ENCODE results near the gene RNF4. TPM values are rescaled to one million over a fixed set of nuclear protein-coding genes. Genes with fewer than 3 reads are reported as not detected.
"Not testable (repeated sequence)": the region's sequence is repeated elsewhere in the genome, so short reads cannot be mapped to it uniquely, and the experiment has no call there.

The RNF4 gene
- total and polyA plus RNA-seq, 2 donors = 41.3 to 43.1 TPM

- H3K36me3 ChIP-seq (ENCODE audit: control insufficient read depth in 2 of 2, insufficient read depth in 2 of 2, low read length in 1 of 2) = not testable (repeated sequence)
These were observed 78.2 kb downstream of the RNF4 start for GRCh38 chr4:2546961-2547691.

GRCh38 chr4:2551118-2551517 lies 82.2 kb downstream of the RNF4 start:
- Histone ChIP-seq H3K27ac (ENCODE audit: low read depth in 1 of 2, low read length in 1 of 2) (no peak overlapping the region), H3K36me3 (ENCODE audit: control insufficient read depth in 2 of 2, insufficient read depth in 2 of 2, low read length in 1 of 2) (no peaks in the 10 kb centered on the region), H3K9me3 (ENCODE audit: control insufficient read depth in 2 of 2, insufficient read depth in 1 of 2, low read length in 1 of 2) (no peaks in the 10 kb centered on the region), H3K4me3 (ENCODE audit: low read length in 2 of 2) (no peak overlapping the region), H3K27me3 (ENCODE audit: control insufficient read depth in 2 of 2, insufficient read depth in 1 of 2, low read length in 1 of 2) (no peaks in the 10 kb centered on the region), H3K4me1 (ENCODE audit: control insufficient read depth in 2 of 2, insufficient read depth in 2 of 2, low read length in 2 of 2) (no peaks in the 10 kb centered on the region)
- DNase-seq (ENCODE audit: low read depth in 6 of 9, low spot score in 9 of 9) = no peak

More at GRCh38 chr4:2546961-2547691, 78.2 kb downstream of the RNF4 start:
- not testable (repeated sequence) for H3K4me1 ChIP-seq (ENCODE audit: control insufficient read depth in 2 of 2, insufficient read depth in 2 of 2, low read length in 2 of 2); H3K4me3 ChIP-seq (ENCODE audit: low read length in 2 of 2); H3K27me3 ChIP-seq (ENCODE audit: control insufficient read depth in 2 of 2, insufficient read depth in 1 of 2, low read length in 1 of 2); H3K9me3 ChIP-seq (ENCODE audit: control insufficient read depth in 2 of 2, insufficient read depth in 1 of 2, low read length in 1 of 2); DNase-seq (ENCODE audit: low read depth in 6 of 9, low spot score in 9 of 9); H3K27ac ChIP-seq (ENCODE audit: low read depth in 1 of 2, low read length in 1 of 2)
- WGBS = 97% methylated on average over 16 of the region's 16 CpGs

DNA sequence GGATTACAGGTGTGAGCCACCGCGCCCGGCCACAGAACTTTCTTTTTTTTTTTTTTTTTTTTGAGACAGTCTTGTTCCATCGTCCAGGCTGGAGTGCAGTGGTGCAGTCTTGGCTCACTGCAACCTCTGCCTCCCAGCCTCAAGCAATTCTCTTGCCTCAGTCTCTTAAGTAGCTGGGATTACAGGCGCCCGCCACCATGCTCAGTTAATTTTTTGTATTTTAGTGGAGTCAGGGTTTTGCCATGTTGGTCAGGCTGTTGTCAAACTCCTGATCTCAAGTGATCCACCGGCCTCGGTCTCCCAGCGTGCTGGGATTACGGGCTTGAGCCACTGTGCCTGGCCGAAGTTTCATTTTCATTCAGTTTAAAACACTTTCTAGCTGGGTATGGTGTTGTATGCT lies 83.9 kb downstream of the RNF4 start:
- Histone ChIP-seq H3K4me3 (ENCODE audit: low read length in 2 of 2) (no peak overlapping the region), H3K27me3 (ENCODE audit: control insufficient read depth in 2 of 2, insufficient read depth in 1 of 2, low read length in 1 of 2) (no peaks in the 10 kb centered on the region), H3K4me1 (ENCODE audit: control insufficient read depth in 2 of 2, insufficient read depth in 2 of 2, low read length in 2 of 2) (no peaks in the 10 kb centered on the region), H3K27ac (ENCODE audit: low read depth in 1 of 2, low read length in 1 of 2) (no peak overlapping the region), H3K9me3 (ENCODE audit: control insufficient read depth in 2 of 2, insufficient read depth in 1 of 2, low read length in 1 of 2) (no peaks in the 10 kb centered on the region), H3K36me3 (ENCODE audit: control insufficient read depth in 2 of 2, insufficient read depth in 2 of 2, low read length in 1 of 2) (no peaks in the 10 kb centered on the region)
- 99% methylated on average over 11 of the region's 11 CpGs for WGBS
- no peak for DNase-seq (ENCODE audit: low read depth in 6 of 9, low spot score in 9 of 9)

DNA sequence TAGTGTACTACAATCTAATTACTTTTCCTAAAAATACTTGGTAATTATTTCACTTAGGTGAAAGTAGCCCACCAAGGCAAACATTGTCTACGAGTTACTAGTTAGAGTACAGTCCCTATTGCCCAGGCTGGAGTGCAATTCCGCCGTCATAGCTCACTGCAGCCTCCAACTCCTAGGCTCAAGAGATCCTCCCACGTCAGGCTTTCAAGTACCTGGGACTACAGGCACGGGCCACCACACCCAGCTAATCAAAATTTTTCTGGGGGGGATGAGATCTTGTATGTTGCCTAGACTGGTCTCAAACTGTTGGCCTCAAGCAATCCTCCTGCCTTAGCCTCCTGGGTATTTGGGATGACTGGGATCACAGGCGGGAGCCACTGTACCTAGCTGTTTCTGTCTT lies 89.4 kb downstream of the RNF4 start:
- H3K9me3 ChIP-seq (ENCODE audit: control insufficient read depth in 2 of 2, insufficient read depth in 1 of 2, low read length in 1 of 2) = no peaks in the 10 kb centered on the region
- no peaks in the 10 kb centered on the region for H3K27me3 ChIP-seq (ENCODE audit: control insufficient read depth in 2 of 2, insufficient read depth in 1 of 2, low read length in 1 of 2)
- no peak overlapping the region for H3K27ac ChIP-seq (ENCODE audit: low read depth in 1 of 2, low read length in 1 of 2)
- H3K4me1 ChIP-seq (ENCODE audit: control insufficient read depth in 2 of 2, insufficient read depth in 2 of 2, low read length in 2 of 2) = no peaks in the 10 kb centered on the region
- WGBS = over 99% methylated on average over 6 of the region's 6 CpGs
- H3K4me3 ChIP-seq (ENCODE audit: low read length in 2 of 2) = no peak overlapping the region
- H3K36me3 ChIP-seq (ENCODE audit: control insufficient read depth in 2 of 2, insufficient read depth in 2 of 2, low read length in 1 of 2) = peaks cover 0 to 3% of the 10 kb centered on the region in 2 donors
- DNase-seq (ENCODE audit: low read depth in 6 of 9, low spot score in 9 of 9) = no peak

DNA sequence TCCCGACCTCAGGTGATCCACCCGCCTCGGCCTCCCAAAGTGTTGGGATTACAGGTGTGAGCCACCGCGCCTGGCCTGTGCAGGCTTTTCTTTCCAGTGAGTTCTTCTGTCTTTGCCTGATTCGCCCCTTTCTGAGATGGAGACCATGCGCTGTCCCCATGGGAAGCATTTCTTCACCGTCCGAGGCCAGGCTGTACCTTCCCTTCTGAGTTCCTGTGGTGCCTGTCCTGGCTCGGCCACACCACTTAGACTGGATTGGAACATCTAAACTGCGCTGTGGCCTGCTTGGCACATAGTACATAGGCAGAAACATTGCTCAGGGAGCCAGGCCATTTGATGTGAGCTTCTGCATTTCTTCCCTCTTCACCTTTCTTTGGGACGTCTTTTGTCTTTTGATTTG lies 91.3 kb downstream of the RNF4 start:
- no peak overlapping the region for H3K27ac ChIP-seq (ENCODE audit: low read depth in 1 of 2, low read length in 1 of 2)
- H3K9me3 ChIP-seq (ENCODE audit: control insufficient read depth in 2 of 2, insufficient read depth in 1 of 2, low read length in 1 of 2) = no peaks in the 10 kb centered on the region
- H3K4me3 ChIP-seq (ENCODE audit: low read length in 2 of 2) = no peak overlapping the region
- peaks cover 3 to 4% of the 10 kb centered on the region in 2 donors for H3K36me3 ChIP-seq (ENCODE audit: control insufficient read depth in 2 of 2, insufficient read depth in 2 of 2, low read length in 1 of 2)
- WGBS = 96% methylated on average over 12 of the region's 12 CpGs
- no peak for DNase-seq (ENCODE audit: low read depth in 6 of 9, low spot score in 9 of 9)
- H3K4me1 ChIP-seq (ENCODE audit: control insufficient read depth in 2 of 2, insufficient read depth in 2 of 2, low read length in 2 of 2) = no peaks in the 10 kb centered on the region
- H3K27me3 ChIP-seq (ENCODE audit: control insufficient read depth in 2 of 2, insufficient read depth in 1 of 2, low read length in 1 of 2) = no peaks in the 10 kb centered on the region

Other genes starting within 250 kb of the RNF4 start
- 14.3 TPM for gene HAUS3, start 227.0 kb upstream of the RNF4 start, total RNA-seq
- 26.6 TPM for gene HAUS3, start 227.0 kb upstream of the RNF4 start, polyA plus RNA-seq
- gene POLN, start 227.0 kb upstream of the RNF4 start, total RNA-seq = 1.1 TPM
- 2.9 TPM for gene POLN, start 227.0 kb upstream of the RNF4 start, polyA plus RNA-seq
- gene MXD4, start 207.0 kb upstream of the RNF4 start, total RNA-seq = 47.5 TPM
- gene MXD4, start 207.0 kb upstream of the RNF4 start, polyA plus RNA-seq = 72.7 TPM
- 2.8 TPM for gene ZFYVE28, start 50.5 kb upstream of the RNF4 start, total RNA-seq
- gene ZFYVE28, start 50.5 kb upstream of the RNF4 start, polyA plus RNA-seq = 7.8 TPM
- gene CFAP99, start 50.2 kb upstream of the RNF4 start, total RNA-seq = 0.19 TPM
- 0.18 TPM for gene CFAP99, start 50.2 kb upstream of the RNF4 start, polyA plus RNA-seq
- gene FAM193A, start 67.5 kb downstream of the RNF4 start, total RNA-seq = 9.0 TPM
- 13.8 TPM for gene FAM193A, start 67.5 kb downstream of the RNF4 start, polyA plus RNA-seq